Measurements from ENCODE around the gene TOMM40L.
"Not testable (repeated sequence)": the region's sequence is repeated elsewhere in the genome, so short reads cannot be mapped to it uniquely, and the experiment has no call there.

Gene TOMM40L

DNA sequence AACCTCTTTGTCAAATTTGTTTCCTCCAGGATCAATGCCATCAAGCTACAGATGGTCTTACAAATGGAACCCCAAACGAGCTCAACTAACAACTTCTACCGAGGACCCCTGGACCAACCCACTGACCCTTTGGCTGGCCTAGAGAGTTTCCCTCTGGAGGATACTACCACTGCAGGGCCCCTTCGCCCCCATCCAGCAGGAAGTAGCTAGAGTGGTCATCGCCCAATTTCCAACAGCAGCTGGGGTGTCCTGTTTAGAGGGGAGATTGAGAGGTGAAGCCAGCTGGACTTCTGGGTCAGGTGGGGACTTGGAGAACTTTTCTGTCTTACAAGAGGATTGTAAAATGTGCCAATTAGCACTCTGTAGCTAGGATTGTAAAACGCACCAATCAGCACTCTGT, 31.2 kb downstream of the TOMM40L start:
- not testable (repeated sequence) for DNase-seq (ENCODE audit: low read depth)

DNA sequence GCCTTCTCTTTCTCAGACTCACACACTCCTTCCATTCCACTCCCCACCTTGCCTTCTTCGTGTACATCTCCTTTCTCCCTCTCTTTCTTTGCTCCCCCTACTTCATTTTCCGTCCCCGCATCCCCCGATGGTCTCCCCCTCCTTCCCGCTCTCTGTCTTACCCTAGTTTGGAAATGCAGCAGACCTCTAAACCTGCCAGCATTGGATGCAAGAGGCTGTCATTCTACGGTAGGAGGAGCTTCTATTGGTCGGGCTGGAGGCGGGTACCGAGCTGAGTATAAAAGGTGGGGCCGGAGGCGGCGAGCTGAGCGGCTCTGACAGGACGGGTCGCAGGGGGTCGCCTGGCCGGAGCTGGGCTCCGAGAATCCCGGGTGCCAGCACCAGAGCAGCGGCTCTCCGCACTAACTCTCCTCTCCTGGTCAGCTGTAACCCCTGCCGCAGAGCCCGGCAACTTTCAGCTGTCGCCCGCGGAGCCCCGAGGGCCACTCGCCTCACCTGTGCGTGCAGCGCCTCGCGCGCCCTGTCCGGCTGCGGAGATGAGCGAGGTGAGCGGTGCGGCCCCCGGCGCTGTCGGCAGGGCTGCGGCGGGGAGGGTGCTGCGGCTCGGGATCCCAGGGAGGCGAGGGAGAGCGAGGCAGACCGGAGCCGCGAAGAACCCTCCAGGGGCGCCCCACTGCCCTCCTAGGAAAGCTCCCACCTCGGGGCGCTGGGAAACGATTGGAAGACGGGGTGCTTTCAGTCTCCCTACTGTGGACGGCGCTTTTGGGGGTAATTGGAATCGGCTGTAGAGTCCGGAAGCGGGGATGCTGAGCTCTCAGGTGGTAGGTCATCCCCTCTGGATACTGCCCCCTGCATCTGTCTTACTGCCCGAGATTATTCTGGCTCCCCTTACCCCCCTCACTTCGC, 32.8 kb downstream of the TOMM40L start, which contains the start of gene PCP4L1:
TSS of gene PCP4L1 (plus strand) at position 307 of the 906 bp plus-strand sequence. CDS start at position 537, 230 bp downstream.
- DNase-seq (ENCODE audit: low read depth): peak; percentile 12

DNA sequence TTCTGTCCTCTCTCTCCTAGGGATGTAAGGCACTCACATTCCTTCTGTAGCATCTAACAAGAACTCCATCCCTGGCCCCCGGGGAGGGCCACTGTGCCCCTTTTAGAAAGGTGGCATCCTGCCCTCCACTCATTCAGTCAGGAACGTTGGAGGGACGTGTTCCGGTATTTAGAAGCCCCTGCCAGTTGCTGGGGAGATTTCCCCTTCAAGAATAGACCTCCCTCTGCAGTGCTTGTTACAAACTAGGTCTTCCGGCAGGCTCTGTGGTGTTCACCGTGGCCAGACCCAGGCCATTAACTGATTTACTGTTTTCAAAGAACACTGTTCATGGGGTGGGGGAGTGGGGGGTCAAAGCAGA, 33.5 kb downstream of the TOMM40L start:
- DNase-seq (ENCODE audit: low read depth): no peak

DNA sequence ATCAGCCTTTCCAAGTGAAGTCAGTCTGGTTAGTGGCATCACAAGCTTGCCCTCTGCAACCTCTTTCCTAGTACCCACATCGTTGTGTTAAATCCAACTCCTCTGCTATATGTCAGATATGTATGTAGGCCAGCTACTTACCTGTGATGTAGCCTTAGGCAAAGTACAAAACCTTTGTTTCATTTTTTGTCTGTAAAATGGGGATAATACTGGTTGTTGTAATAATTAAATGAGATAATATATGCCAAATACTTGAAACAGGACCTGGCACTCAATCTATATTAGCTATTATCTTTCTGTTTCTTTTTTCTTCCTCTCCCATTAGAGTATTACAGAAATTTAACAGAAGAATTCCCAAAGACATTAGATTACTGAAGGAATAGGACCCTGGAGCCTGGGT, 33.9 kb downstream of the TOMM40L start:
- DNase-seq (ENCODE audit: low read depth): no peak

DNA sequence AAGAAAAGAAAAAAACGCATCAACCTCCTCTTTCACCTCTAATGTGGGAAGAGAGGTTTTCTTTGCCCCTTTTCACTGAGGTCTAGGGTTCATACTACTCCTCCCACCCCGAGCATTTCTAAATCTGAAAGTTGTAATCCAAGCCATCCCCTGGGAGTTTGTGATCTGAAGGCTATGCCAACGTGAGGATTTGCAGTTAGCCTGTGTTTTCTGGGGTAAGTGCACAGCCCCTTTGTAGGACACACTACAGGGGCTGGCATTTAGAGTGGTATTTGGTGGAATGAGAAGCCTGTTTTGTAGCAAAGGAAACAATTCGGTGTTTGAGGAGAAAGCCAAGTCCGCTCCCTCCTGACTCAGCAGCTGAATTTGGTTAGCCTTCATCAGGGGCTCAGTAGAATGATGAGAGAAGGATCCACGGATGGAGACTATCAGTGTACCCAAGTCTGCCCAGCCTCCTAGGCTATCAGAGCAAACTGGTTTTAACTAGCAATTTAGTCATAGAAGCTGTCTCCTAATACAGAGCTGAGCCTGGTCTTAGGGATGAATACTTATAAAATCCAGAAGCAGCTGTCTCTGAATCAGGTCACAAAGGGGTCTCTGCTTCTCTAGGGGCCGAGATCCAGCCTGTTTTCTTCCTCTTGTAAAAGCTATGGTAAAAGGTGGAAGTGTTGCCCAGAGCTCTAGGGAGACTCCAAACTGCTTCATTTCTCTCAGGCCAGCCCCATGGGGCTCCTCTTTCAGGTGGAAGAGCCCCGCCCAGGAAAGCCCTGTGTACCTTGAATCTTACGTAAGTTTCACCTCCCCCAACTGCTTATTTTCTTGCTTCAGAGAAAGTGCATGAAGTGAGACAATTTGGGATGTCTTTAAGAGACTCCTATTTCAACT, 34.8 kb downstream of the TOMM40L start:
- no peak for DNase-seq (ENCODE audit: low read depth)

DNA sequence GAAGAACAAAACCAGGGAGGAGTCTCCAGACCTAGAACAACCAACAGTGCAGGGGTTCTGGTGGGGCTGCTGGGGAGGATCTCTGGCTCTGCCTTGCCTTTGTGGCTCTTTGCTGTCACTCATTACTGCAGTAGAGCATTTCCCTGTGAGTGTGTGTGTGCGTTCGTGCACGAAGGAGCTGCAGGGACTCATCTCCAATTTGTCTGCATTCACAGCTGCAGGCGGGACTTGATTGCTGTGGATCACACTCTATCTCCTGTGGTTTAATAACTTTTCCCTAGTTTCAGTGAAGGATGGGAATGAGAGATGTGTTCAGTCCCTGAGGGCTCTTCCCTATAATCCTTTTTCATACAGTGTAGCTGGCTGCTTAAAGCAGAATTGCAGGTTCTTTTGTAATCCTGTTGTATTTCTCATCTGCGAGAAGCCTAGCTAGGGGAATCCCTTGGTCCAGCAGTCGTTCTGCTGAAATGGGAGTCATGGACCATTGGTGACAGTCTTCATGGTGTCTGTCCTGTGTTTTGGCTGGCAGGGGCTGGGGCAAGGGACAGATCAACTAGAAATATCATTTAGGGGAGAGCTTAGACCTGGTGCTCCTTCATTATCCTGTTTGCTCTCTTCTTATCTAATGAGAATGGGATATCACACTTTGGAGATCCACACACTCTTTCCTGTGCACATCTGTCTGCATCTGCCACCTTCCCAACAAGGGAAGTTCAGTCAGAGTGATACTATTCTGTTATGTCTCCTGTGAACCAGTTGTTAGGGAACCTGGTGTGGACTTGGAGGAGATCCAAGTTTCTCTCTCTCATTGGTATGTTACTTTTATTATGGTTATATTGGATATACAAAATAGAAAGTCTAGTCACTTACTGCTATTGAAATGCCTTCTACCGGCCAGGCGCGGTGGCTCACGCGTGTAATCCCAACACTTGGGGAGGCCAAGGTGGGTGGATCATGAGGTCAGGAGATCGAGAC, 35.7 kb downstream of the TOMM40L start:
- DNase-seq (ENCODE audit: low read depth): no peak

DNA sequence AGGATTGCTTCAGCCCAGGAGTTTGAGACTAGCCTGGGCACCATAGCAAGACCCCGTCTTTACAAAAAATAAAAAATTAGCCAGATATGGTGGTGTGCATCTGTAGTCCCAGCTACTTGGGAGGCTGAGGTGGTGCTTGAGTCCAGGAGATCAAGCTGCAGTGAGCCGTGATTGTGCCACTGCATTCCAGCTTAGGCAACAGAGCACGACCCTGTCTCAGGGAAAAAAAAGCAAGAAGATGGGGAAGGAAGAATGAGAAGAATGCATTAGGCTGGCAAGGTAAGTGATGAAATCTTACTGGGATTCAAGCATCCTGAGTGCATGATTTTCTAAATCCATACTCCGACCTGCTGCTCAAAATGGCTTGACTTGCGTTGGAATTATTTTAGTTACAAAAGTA, 39.4 kb downstream of the TOMM40L start:
- no peak for DNase-seq (ENCODE audit: low read depth)

DNA sequence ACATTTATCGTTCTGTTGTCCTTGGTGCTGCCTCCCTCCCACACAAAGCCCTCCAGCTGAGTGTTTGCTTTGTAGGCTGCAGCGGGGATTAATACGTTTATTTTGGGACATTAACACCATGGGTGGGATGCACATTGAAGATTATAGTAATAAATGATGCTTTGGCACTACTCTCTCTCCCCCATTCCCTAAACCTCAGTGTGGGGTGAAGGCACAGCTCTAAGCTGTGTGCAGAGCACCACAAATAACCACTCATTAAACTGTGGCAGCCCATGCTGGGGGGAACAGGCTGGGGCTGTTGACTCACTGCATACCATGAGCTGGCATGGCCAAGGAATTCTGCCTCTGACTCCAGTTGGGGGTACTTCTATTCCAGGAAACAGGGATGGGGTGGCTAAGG, 40.3 kb downstream of the TOMM40L start:
- no peak for DNase-seq (ENCODE audit: low read depth)

DNA sequence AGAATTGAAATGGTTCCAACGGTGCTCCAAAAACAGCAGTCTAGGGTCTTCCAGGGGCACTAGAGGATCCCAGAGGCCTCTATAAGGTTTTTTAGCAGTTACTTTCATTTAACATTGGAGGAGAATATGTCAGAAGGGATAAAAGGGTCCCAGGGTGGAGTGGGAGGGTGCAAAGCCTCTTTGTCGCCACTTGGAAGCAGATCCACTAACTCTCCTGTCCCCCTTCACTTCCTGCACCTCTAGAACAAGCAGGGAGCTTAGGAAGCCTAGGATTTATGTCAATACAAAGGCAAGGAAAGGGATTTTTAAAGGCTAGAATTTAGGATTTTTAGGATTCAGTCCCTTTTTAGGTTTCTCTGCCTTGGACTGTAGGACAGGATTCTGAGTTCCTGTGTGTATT, 41.0 kb downstream of the TOMM40L start:
- DNase-seq (ENCODE audit: low read depth): no peak

DNA sequence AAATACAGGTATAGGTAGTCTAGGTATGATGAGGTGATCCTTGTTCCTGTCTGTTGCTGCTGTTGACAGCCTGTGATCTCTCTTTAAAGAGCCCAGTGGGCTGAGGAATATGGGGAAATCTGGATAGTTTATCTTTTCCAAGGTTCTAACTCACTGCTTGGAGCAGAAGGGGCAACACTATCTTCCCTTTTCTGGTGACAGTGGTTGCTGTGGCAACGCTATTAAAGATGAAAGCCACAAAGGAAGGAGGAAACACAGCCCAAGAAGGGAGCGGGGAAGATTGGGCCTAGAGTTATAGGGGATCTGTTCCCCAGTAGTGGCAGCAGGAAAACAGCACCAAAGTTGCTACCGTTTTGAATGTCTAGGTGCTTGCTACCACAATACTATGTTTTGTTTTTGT, 41.5 kb downstream of the TOMM40L start:
- DNase-seq (ENCODE audit: low read depth): no peak

DNA sequence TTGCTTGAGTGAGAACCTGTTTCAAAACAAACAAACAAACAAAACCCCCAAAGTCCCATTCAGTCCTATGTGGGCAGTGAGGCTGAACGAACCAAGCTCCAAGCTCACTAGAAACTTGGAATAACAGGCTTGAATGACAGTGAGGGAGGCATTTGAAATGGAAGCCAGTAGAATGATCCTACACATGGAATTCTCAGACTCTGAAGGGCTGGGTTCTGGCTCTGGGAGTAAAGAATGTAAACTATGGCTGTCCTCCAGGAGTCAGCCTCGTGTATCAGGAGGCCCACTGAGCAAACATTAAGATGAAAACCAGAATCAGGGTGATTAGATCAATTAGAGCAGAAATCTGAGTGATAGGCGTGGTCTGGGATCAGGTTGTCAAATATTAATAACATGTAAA, 47.5 kb downstream of the TOMM40L start:
- DNase-seq (ENCODE audit: low read depth): no peak

DNA sequence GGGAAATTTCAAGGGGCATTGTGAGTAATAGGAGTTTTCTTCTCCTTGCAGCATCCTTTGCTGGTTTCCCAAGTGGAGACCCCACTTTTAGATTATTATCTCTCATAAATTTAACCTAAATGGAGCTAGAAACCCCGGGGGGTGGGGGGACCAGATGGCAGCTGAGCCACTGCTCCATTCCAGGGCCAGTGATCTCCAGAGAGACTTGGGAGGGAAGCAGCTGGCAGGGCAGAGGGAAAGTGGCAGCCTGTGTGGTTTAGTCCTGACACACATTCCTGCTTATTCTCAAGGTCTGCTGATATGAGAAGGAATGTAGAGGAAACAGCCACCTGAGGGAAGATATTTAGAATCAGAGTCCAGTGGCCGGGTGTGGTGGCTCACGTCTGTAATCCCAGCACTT, 49.0 kb downstream of the TOMM40L start:
- DNase-seq (ENCODE audit: low read depth): no peak

Data from activated T-cell treated with anti-CD3 and anti-CD28 coated beads for 1 hour (primary cell).